Muscle layer of colon (tissue), 2 donors: Measurements from ENCODE around the gene ANXA7.
"Not testable (repeated sequence)": the region's sequence is repeated elsewhere in the genome, so short reads cannot be mapped to it uniquely, and the experiment has no call there.

ENCODE experiments used
- H3K27ac ChIP-seq: one replicate; pipeline ENCODE4 v1.7.0; 2013; ENCODE audit warnings: low read depth, mild to moderate bottlenecking, low read length, moderate library complexity
- H3K27me3 ChIP-seq, 2 donors: one replicate each; pipeline ENCODE4 v1.7.0; 2013; ENCODE audit warnings: low read length in 2 of 2, mild to moderate bottlenecking in 2 of 2; ENCODE audit not compliant: insufficient read depth in 2 of 2, control insufficient read depth in 1 of 2
- H3K36me3 ChIP-seq: one replicate; pipeline ENCODE4 v1.7.0; 2013; ENCODE audit warnings: mild to moderate bottlenecking, low read length; ENCODE audit not compliant: insufficient read depth
- H3K4me1 ChIP-seq: one replicate; pipeline ENCODE4 v1.7.0; 2013; ENCODE audit warnings: mild to moderate bottlenecking, low read length; ENCODE audit not compliant: insufficient read depth
- H3K4me3 ChIP-seq, 2 donors: one replicate each; pipeline ENCODE4 v1.7.0; 2013; ENCODE audit warnings: low read length in 2 of 2, low read depth in 1 of 2, mild to moderate bottlenecking in 1 of 2, moderate library complexity in 1 of 2
- H3K9ac ChIP-seq: one replicate; pipeline ENCODE4 v1.7.0; 2013; ENCODE audit warnings: low read length
- H3K9me3 ChIP-seq: one replicate; pipeline ENCODE4 v1.7.0; 2013; ENCODE audit warnings: mild to moderate bottlenecking, low read length
- donor health status: abdominal sarcoma.
- donor health status: Adenocarcinoma of cecum.

ANXA7 gene

DNA sequence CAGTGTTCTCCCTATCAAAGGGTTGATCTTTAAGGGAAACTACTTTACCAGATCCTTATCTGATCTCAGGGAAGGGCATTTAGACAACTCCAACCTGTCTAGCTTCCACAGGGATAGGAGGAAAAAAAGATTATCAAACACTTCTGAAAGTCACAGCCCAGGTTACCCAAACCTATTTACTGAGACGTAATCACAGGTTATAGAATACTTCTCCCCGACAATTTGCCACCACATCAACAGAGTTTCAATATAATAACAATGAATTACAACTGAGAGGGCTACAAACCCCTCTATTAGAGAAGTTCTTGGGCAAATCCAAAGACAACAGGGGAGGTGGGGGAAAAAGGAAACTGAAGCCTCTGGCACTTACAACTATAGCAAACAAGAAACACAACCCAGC lies 81.5 kb downstream of the ANXA7 start:
- H3K36me3 ChIP-seq = no peaks in the 10 kb centered on the region
- no peak overlapping the region for H3K27ac ChIP-seq
- no peaks in the 10 kb centered on the region for H3K9me3 ChIP-seq
- H3K27me3 ChIP-seq = no peaks in the 10 kb centered on the region
- no peak overlapping the region for H3K9ac ChIP-seq
- no peak overlapping the region for H3K4me3 ChIP-seq
- H3K4me1 ChIP-seq = no peaks in the 10 kb centered on the region

DNA sequence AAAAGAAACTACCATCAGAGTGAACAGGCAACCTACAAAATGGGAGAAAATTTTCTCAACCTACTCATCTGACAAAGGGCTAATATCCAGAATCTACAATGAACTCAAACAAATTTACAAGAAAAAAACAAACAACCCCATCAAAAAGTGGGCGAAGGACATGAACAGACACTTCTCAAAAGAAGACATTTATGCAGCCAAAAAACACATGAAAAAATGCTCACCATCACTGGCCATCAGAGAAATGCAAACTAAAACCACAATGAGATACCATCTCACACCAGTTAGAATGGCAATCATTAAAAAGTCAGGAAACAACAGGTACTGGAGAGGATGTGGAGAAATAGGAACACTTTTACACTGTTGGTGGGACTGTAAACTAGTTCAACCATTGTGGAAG lies 85.3 kb downstream of the ANXA7 start:
- not testable (repeated sequence) for H3K27me3 ChIP-seq, H3K36me3 ChIP-seq, H3K4me1 ChIP-seq, H3K9ac ChIP-seq, H3K4me3 ChIP-seq, H3K9me3 ChIP-seq, H3K27ac ChIP-seq

DNA sequence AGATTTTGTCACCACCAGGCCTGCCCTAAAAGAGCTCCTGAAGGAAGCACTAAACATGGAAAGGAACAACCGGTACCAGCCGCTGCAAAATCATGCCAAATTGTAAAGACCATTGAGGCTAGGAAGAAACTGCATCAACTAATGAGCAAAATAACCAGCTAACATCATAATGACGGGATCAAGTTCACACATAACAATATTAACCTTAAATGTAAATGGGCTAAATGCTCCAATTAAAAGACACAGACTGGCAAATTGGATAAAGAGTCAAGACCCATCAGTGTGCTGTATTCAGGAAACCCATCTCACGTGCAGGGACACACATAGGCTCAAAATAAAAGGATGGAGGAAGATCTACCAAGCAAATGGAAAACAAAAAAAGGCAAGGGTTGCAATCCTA lies 88.6 kb downstream of the ANXA7 start:
- not testable (repeated sequence) for H3K4me1 ChIP-seq, H3K4me3 ChIP-seq, H3K9me3 ChIP-seq, H3K27ac ChIP-seq, H3K27me3 ChIP-seq, H3K36me3 ChIP-seq, H3K9ac ChIP-seq
